ENCODE data around the gene PEPD. TPM values are rescaled to one million over a fixed set of nuclear protein-coding genes. Genes with fewer than 3 reads are reported as not detected.

The PEPD gene
- total and polyA plus RNA-seq, 10 of the 15 experiments (the other 5 are each of a cell fraction or from before 2014, with no cell fraction given), result 1.4 to 52.0 (median 20.2) TPM

GRCh38 chr19:33424181-33424580 is 97.4 kb downstream of the PEPD start:
- intact Hi-C loops (cut with micrococcal nuclease; ENCODE audit: unreplicated experiment) (no loop called here), in situ Hi-C loops (cut with MboI) (loop anchor here (5.0 kb wide), 1 partner anchor 348 kb away; no protein-coding TSS in a partner anchor)
- Histone ChIP-seq H3K9me3 (replicated peaks; ENCODE audit: control insufficient read depth, insufficient read depth, low read length) (no peaks in the 10 kb centered on the region), H3K27ac (ENCODE audit: control insufficient read depth, insufficient read depth) (no peak overlapping the region), H3K79me2 (ENCODE audit: control insufficient read depth, insufficient read depth, low read length) (no peaks in the 10 kb centered on the region), H3K36me3 (ENCODE audit: control insufficient read depth in 2 of 2, insufficient read depth in 2 of 2, low read length in 1 of 2) (no peaks in the 10 kb centered on the region), H3K4me2 (ENCODE audit: control insufficient read depth, insufficient read depth) (no peak overlapping the region), H2AFZ (ENCODE audit: control insufficient read depth, low read depth, low read length) (no peak overlapping the region), H3K9ac (ENCODE audit: control insufficient read depth, insufficient read depth, low read length) (no peak overlapping the region), H3K4me3 (no peak overlapping the region), H3K27me3 (replicated peaks in 1 of 2; ENCODE audit: control insufficient read depth in 2 of 2, insufficient read depth in 2 of 2, low read length in 1 of 2) (no peaks in the 10 kb centered on the region), H3K4me1 (ENCODE audit: control insufficient read depth, insufficient read depth, low read length) (no peaks in the 10 kb centered on the region), H4K20me1 (ENCODE audit: control insufficient read depth, insufficient read depth) (no peaks in the 10 kb centered on the region)
- no peak for DNase-seq (ENCODE audit: low read depth, low spot score)
- no peak for ATAC-seq
- no TSS peak for BruUV-seq (replicated peaks)
- no peak for FAIRE-seq
- ChIA-PET POLR2A (no interaction called here), CTCF (no interaction called here), RAD21 (ENCODE audit: unreplicated experiment) (no interaction called here), SMC1A (ENCODE audit: uncharacterized antibody, unreplicated experiment) (no interaction called here)
- WGBS (ENCODE audit: insufficient coverage, insufficient replicate concordance, low lambda C conversion rate, missing lambda C conversion rate), result 76% methylated on average over 8 of the region's 8 CpGs
- no peak for TF ChIP-seq EGR1 (IDR thresholded peaks at IDR 0.05; ENCODE audit: borderline replicate concordance in 1 of 2, low read depth in 2 of 2, low read length in 2 of 2)
- no peak for TF ChIP-seq HDAC6 (IDR thresholded peaks at IDR 0.05; ENCODE audit: unreplicated experiment)
- TF ChIP-seq MEF2B (IDR thresholded peaks at IDR 0.05; ENCODE audit: partially characterized antibody, poor library complexity, severe bottlenecking), result no peak
- no peak for TF ChIP-seq IRF5 (IDR thresholded peaks at IDR 0.05; ENCODE audit: borderline replicate concordance)
- TF ChIP-seq RBBP5 (conservative IDR thresholded peaks at IDR 0.05), result no peak
- TF ChIP-seq PRDM15 (CRISPR knock-in tag; IDR thresholded peaks at IDR 0.05), result no peak
- TF ChIP-seq YBX1 (IDR thresholded peaks at IDR 0.05), result no peak
- no peak for TF ChIP-seq FOS (IDR thresholded peaks at IDR 0.05; ENCODE audit: borderline replicate concordance, extremely low read depth, insufficient read length)
- no peak for TF ChIP-seq CBX5 (IDR thresholded peaks at IDR 0.05; ENCODE audit: low read depth)
- TF ChIP-seq BACH1 (IDR thresholded peaks at IDR 0.05; ENCODE audit: borderline replicate concordance), result no peak
- no peak for TF ChIP-seq ZNF687 (IDR thresholded peaks at IDR 0.05)
- TF ChIP-seq MTA3 (IDR thresholded peaks at IDR 0.05; ENCODE audit: borderline replicate concordance, low read length), result no peak
- TF ChIP-seq SIX5 (IDR thresholded peaks at IDR 0.05; ENCODE audit: low read depth, low read length, severe bottlenecking), result no peak
- no peak for TF ChIP-seq ESRRA (IDR thresholded peaks at IDR 0.05; ENCODE audit: low read length)
- TF ChIP-seq ATF3 (IDR thresholded peaks at IDR 0.05; ENCODE audit: borderline replicate concordance, extremely low read depth, low read depth, low read length), result no peak
- no peak for TF ChIP-seq BMI1 (IDR thresholded peaks at IDR 0.05; ENCODE audit: borderline replicate concordance)
